ENCODE measurements around the gene DSC1.

DNA sequence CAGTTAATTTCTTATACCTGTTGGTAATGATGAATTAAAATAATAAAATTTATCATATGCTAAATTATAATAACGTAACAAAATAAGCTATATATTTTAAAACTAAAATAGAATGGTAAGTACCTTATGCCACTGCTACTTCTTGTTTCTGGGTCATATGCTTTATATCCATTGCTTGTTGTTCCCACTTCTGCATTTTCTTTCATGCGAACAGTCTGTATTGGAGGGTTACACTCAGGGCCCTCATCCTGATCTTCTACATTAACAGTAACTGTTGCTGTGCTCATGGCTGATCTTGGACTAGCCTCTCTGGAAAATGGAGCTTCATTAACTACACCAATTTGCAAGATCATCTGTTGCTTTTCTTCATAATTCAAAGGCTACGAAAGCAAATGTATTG is 82.7 kb downstream of the DSC1 start:
- TF ChIP-seq, protein P1, sequence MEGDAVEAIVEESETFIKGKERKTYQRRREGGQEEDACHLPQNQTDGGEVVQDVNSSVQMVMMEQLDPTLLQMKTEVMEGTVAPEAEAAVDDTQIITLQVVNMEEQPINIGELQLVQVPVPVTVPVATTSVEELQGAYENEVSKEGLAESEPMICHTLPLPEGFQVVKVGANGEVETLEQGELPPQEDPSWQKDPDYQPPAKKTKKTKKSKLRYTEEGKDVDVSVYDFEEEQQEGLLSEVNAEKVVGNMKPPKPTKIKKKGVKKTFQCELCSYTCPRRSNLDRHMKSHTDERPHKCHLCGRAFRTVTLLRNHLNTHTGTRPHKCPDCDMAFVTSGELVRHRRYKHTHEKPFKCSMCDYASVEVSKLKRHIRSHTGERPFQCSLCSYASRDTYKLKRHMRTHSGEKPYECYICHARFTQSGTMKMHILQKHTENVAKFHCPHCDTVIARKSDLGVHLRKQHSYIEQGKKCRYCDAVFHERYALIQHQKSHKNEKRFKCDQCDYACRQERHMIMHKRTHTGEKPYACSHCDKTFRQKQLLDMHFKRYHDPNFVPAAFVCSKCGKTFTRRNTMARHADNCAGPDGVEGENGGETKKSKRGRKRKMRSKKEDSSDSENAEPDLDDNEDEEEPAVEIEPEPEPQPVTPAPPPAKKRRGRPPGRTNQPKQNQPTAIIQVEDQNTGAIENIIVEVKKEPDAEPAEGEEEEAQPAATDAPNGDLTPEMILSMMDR (optimal IDR thresholded peaks at IDR 0.05 in 1 of 3, IDR thresholded peaks at IDR 0.05 in 1 of 3, conservative IDR thresholded peaks at IDR 0.05 in 1 of 3; ENCODE audit: extremely low read depth in 1 of 3, insufficient read depth in 2 of 3, low read length in 3 of 3), result no peak
- no peak for TF ChIP-seq EZH2 (IDR thresholded peaks at IDR 0.05; ENCODE audit: low read length)
